SK-N-MC (cell line): ENCODE results near the gene KLHDC4.

ENCODE experiments used
- EZH2 ChIP-seq: fragments of 200-600 bp; sonication (generic); IDR thresholded peaks from one replicate; pipeline ENCODE4 v1.6.1; 2017; ENCODE audit warnings: antibody characterized with exemption
- POLR2AphosphoS5 ChIP-seq: IDR thresholded peaks from 2 replicates; pipeline ENCODE4 v1.6.1; 2012; ENCODE audit warnings: mild to moderate bottlenecking, low read depth, low read length, borderline replicate concordance

DNA sequence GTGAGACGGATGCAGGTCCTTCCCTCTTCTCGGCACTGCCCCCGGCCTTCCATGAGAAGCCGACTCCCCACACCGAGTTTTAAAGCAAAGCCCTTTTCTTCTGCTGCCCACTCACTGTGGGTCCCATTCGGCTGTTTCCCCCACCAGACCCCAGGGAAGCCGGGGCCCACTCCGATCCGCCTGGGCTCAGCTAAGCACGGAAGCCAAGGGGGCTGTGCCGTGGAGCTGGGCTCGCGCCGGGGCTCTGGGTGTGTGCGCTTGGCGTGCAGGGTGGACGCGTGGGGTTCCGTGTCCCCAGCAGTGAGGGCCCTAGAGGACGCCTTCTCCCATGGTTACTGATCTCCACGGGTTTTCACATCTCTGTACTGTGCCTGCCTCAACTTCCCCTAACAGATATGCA, 68.5 kb downstream of the KLHDC4 start:
- TF ChIP-seq EZH2 (no peak), POLR2AphosphoS5 (no peak)
